Measurements from ENCODE around the gene SRGAP3. TPM values are rescaled to one million over a fixed set of nuclear protein-coding genes. Genes with fewer than 3 reads are reported as not detected.

The SRGAP3 gene
- total RNA-seq, 2 donors from 2014 or later, result 5.7 to 6.1 TPM

DNA sequence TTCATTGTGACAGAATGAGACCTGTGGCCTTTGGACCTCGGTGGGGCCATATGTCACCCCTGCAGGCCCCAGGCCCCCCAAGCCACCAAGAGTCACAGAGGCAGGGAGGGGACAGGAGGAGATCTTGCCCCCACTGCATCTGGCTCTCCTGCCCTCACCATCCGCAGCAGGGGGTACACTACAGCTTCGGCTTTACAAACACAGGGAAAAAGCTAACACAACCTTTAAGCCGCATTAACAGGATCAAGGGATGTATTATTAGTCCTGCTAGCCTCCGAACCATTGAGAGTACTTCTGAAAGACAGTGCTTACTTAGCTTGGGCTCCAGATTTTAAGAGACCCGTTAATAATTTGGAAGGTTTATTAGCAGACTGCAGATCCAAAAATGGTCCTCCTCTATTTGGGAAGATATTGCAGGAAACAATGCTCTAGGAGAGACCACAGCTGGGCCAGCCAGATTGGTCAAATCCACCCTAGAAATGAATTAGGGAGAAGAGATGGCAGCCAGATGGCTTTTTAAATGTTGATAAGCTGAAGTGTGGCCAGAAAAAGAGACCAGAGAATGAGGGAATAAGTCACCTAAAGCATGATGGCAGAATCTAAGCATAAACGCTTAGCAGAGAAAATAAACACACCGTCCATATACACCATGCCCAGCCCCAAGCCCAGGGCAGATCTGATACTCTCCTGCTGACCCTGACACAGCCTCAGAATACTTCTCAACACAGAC is 31.5 kb downstream of the SRGAP3 start:
- Histone ChIP-seq H3K9me3 (no peaks in the 10 kb centered on the region), H3K9ac (ENCODE audit: low read depth in 2 of 2, low read length in 2 of 2) (no peak overlapping the region), H3K27ac (no peak overlapping the region), H3K36me3 (no peaks in the 10 kb centered on the region), H3K4me1 (no peaks in the 10 kb centered on the region), H3K4me3 (no peak overlapping the region), H3K27me3 (no peaks in the 10 kb centered on the region)
- TF ChIP-seq, protein P1, sequence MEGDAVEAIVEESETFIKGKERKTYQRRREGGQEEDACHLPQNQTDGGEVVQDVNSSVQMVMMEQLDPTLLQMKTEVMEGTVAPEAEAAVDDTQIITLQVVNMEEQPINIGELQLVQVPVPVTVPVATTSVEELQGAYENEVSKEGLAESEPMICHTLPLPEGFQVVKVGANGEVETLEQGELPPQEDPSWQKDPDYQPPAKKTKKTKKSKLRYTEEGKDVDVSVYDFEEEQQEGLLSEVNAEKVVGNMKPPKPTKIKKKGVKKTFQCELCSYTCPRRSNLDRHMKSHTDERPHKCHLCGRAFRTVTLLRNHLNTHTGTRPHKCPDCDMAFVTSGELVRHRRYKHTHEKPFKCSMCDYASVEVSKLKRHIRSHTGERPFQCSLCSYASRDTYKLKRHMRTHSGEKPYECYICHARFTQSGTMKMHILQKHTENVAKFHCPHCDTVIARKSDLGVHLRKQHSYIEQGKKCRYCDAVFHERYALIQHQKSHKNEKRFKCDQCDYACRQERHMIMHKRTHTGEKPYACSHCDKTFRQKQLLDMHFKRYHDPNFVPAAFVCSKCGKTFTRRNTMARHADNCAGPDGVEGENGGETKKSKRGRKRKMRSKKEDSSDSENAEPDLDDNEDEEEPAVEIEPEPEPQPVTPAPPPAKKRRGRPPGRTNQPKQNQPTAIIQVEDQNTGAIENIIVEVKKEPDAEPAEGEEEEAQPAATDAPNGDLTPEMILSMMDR (IDR thresholded peaks at IDR 0.05), result no peak
- intact Hi-C loops (cut with DNase I), result no loop called here
- DNase-seq, result no peak

DNA sequence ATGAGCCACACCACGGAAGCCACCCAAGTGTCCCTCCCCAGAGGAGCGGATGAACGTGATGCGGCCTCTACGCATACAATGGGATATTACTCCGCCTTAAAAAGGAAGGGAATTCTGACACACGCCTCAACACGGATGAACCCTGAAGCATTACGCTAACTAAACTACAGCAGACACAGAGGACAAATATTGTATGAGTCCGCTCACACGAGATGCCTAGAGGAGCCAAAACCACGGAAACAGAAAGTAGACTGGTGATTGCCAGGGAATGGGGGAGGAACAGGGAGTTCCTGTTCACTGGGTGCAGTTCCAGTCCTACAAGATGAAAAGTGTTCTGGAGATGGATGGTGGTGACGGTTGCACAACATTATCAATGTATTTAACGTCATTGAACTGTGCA is 32.7 kb downstream of the SRGAP3 start:
- DNase-seq, result no peak
- no peaks in the 10 kb centered on the region for H3K9me3 ChIP-seq
- H3K4me3 ChIP-seq, result no peak overlapping the region
- no peak overlapping the region for H3K9ac ChIP-seq (ENCODE audit: low read depth in 2 of 2, low read length in 2 of 2)
- H3K27me3 ChIP-seq, result no peaks in the 10 kb centered on the region
- TF ChIP-seq, protein P1 (IDR thresholded peaks at IDR 0.05), result no peak
- H3K4me1 ChIP-seq, result no peaks in the 10 kb centered on the region
- no peak overlapping the region for H3K27ac ChIP-seq
- no peaks in the 10 kb centered on the region for H3K36me3 ChIP-seq
- intact Hi-C loops (cut with DNase I), result no loop called here

DNA sequence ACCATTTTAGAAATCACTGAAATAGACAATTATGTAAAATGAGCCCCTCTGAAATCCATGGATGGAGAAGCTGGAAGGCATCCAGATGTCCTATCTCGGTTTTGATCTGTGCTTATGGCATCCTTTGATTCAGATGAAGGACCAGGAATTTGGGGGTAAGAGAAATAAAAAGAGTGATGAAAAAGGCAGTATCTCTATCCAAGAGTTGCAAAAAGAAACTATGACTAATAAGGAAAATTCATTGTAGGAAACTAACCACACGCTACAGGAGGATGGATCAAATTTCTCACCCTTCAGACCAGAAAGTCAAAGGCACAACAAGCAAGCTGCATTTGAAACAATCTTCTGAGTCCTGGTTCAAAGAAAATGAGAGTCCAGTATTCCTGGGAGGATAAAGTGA is 34.8 kb downstream of the SRGAP3 start:
- no peak overlapping the region for H3K27ac ChIP-seq
- intact Hi-C loops (cut with DNase I), result no loop called here
- no peak for DNase-seq
- no peak overlapping the region for H3K4me3 ChIP-seq
- H3K36me3 ChIP-seq, result no peaks in the 10 kb centered on the region
- H3K27me3 ChIP-seq, result no peaks in the 10 kb centered on the region
- TF ChIP-seq, protein P1 (IDR thresholded peaks at IDR 0.05), result no peak
- no peak overlapping the region for H3K9ac ChIP-seq (ENCODE audit: low read depth in 2 of 2, low read length in 2 of 2)
- no peaks in the 10 kb centered on the region for H3K9me3 ChIP-seq
- H3K4me1 ChIP-seq, result no peaks in the 10 kb centered on the region

DNA sequence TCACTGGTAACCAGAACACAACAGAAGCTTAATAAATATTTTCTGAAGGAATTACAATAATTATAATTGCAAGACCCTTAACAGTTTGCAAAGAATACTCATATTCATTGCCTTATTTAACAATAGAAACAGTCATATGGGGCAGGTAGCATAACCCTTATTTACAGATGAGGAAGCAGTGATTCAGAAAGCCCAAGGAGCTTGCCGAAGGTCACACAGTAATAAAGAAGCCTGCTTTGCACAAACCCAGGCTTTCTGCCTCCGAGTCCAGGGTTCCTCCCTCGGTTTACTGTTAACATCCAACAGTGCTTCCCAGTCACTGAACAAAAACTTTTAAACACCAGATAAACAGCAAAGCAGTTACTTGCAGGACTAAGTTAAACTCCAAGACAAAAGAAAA is 35.3 kb downstream of the SRGAP3 start:
- TF ChIP-seq, protein P1 (IDR thresholded peaks at IDR 0.05), result no peak
- H3K36me3 ChIP-seq, result no peaks in the 10 kb centered on the region
- DNase-seq, result no peak
- no peaks in the 10 kb centered on the region for H3K4me1 ChIP-seq
- intact Hi-C loops (cut with DNase I), result no loop called here
- no peaks in the 10 kb centered on the region for H3K9me3 ChIP-seq
- no peaks in the 10 kb centered on the region for H3K27me3 ChIP-seq
- H3K4me3 ChIP-seq, result no peak overlapping the region
- no peak overlapping the region for H3K27ac ChIP-seq
- no peak overlapping the region for H3K9ac ChIP-seq (ENCODE audit: low read depth in 2 of 2, low read length in 2 of 2)

DNA sequence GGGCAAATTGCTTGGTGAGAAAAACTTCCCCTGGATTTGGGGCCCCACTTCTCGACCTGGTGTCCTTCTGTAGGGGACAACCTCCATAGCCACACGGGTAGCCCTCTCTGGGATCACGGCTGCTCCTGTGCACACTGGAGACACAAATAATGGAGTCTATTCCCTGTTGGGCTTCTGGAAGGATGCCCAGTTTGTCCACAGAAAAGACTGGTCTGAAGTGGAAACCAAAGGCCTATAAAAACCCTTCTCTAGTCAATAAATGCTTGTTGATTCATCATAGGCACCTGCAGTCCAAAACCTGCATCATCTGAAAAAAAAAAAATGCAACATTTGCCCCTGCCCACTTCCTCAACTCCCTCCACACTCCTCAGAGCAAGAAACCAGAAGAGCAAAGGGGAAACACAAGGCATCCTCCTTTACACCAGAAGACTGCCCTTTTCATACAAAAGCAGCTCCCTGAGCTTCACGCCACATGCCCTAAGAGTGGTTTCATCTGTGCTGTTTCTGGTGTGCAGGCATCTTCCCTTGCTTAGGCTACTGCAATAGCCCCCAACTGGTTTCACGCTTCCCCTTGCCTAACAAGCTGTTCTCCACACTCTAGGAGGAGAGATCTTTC is 36.3 kb downstream of the SRGAP3 start:
- Histone ChIP-seq H3K4me3 (no peak overlapping the region), H3K9ac (ENCODE audit: low read depth in 2 of 2, low read length in 2 of 2) (no peak overlapping the region)
- no peak for DNase-seq

More for the DNA sequence above, 36.3 kb downstream of the SRGAP3 start:
- H3K36me3 ChIP-seq, result no peaks in the 10 kb centered on the region
- no peaks in the 10 kb centered on the region for H3K27me3 ChIP-seq
- TF ChIP-seq, protein P1 (IDR thresholded peaks at IDR 0.05), result no peak
- H3K9me3 ChIP-seq, result no peaks in the 10 kb centered on the region
- intact Hi-C loops (cut with DNase I), result no loop called here
- no peaks in the 10 kb centered on the region for H3K4me1 ChIP-seq
- H3K27ac ChIP-seq, result no peak overlapping the region

All from colonic mucosa (tissue), 4 donors.